Ishikawa (cell line): ENCODE results near the gene EPS8L2.

Experiments
- CEBPB ChIP-seq: IDR thresholded peaks from 2 replicates; pipeline ENCODE4 v1.6.1; 2012
- CREB1 ChIP-seq: IDR thresholded peaks from 2 replicates; pipeline ENCODE4 v1.6.1; 2012; ENCODE audit warnings: low read depth
- EGR1 ChIP-seq: IDR thresholded peaks from 2 replicates; pipeline ENCODE4 v1.6.1; 2012
- EP300 ChIP-seq: IDR thresholded peaks from 2 replicates; pipeline ENCODE4 v1.6.1; 2012; ENCODE audit warnings: borderline replicate concordance
- FOXM1 ChIP-seq: IDR thresholded peaks from 2 replicates; pipeline ENCODE4 v1.6.1; 2012; ENCODE audit warnings: low read depth, borderline replicate concordance
- NFIC ChIP-seq: IDR thresholded peaks from 2 replicates; pipeline ENCODE4 v1.6.1; 2012
- RAD21 ChIP-seq: IDR thresholded peaks from 2 replicates; pipeline ENCODE4 v1.6.1; 2012; ENCODE audit warnings: low read depth
- TAF1 ChIP-seq: IDR thresholded peaks from 2 replicates; pipeline ENCODE4 v1.6.1; 2012; ENCODE audit warnings: low read depth, mild to moderate bottlenecking
- TCF12 ChIP-seq: IDR thresholded peaks from 2 replicates; pipeline ENCODE4 v1.6.1; 2012; ENCODE audit warnings: low read depth
- TEAD4 ChIP-seq: IDR thresholded peaks from 2 replicates; pipeline ENCODE4 v1.6.1; 2012
- YY1 ChIP-seq: IDR thresholded peaks from 2 replicates; pipeline ENCODE4 v1.6.1; 2012; ENCODE audit warnings: low read depth
- ZBTB7A ChIP-seq: IDR thresholded peaks from 2 replicates; pipeline ENCODE4 v1.6.1; 2012; ENCODE audit warnings: low read depth
- TF ChIP-seq, protein P1 (sequence below): IDR thresholded peaks from 2 replicates; pipeline ENCODE4 v1.6.1; 2012; ENCODE audit warnings: low read depth, mild to moderate bottlenecking
- TF ChIP-seq, protein P2 (sequence below): IDR thresholded peaks from 2 replicates; pipeline ENCODE4 v1.6.1; 2012
- TF ChIP-seq, protein P3 (sequence below): IDR thresholded peaks from 2 replicates; pipeline ENCODE4 v1.6.1; 2012

EPS8L2 gene

DNA sequence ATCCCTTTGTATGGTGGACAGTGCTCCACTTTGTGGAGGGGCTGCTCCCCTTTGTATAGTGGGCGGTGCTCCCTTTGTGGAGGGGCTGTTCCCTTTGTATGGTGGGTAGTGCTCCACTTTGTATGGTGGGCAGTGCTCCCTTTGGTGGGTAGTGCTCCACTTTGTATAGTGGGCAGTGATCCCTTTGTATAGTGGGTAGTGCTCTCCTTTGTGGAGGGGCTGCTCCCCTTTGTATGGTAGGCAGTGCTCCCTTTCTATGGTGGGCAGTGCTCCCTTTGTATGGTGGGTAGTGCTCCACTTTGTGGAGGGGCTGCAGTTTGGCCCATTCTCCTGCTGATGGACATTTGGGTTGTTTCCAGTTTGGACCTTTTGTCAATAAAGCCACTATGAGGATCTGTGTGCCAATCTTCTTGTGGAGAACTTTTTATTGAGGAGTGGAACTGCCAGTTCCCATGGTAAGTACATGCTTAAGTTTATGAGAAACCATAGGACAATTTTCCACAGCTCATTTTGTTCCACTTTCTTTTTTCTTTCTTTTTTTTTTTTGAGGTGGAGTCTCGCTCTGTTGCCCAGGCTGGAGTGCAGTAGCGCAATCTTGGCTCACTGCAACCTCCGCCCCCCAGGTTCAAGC lies 36.7 kb downstream of the EPS8L2 start:
- TF ChIP-seq EP300 (no peak), CEBPB (no peak), NFIC (no peak), RAD21 (no peak), TEAD4 (no peak), ZBTB7A (no peak), YY1 (no peak), CREB1 (no peak), FOXM1 (no peak), TCF12 (no peak), EGR1 (no peak), TAF1 (no peak)
- TF ChIP-seq, protein P1, sequence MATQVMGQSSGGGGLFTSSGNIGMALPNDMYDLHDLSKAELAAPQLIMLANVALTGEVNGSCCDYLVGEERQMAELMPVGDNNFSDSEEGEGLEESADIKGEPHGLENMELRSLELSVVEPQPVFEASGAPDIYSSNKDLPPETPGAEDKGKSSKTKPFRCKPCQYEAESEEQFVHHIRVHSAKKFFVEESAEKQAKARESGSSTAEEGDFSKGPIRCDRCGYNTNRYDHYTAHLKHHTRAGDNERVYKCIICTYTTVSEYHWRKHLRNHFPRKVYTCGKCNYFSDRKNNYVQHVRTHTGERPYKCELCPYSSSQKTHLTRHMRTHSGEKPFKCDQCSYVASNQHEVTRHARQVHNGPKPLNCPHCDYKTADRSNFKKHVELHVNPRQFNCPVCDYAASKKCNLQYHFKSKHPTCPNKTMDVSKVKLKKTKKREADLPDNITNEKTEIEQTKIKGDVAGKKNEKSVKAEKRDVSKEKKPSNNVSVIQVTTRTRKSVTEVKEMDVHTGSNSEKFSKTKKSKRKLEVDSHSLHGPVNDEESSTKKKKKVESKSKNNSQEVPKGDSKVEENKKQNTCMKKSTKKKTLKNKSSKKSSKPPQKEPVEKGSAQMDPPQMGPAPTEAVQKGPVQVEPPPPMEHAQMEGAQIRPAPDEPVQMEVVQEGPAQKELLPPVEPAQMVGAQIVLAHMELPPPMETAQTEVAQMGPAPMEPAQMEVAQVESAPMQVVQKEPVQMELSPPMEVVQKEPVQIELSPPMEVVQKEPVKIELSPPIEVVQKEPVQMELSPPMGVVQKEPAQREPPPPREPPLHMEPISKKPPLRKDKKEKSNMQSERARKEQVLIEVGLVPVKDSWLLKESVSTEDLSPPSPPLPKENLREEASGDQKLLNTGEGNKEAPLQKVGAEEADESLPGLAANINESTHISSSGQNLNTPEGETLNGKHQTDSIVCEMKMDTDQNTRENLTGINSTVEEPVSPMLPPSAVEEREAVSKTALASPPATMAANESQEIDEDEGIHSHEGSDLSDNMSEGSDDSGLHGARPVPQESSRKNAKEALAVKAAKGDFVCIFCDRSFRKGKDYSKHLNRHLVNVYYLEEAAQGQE, result no peak
- TF ChIP-seq, protein P2, sequence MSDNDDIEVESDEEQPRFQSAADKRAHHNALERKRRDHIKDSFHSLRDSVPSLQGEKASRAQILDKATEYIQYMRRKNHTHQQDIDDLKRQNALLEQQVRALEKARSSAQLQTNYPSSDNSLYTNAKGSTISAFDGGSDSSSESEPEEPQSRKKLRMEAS, result no peak
- TF ChIP-seq, protein P3, sequence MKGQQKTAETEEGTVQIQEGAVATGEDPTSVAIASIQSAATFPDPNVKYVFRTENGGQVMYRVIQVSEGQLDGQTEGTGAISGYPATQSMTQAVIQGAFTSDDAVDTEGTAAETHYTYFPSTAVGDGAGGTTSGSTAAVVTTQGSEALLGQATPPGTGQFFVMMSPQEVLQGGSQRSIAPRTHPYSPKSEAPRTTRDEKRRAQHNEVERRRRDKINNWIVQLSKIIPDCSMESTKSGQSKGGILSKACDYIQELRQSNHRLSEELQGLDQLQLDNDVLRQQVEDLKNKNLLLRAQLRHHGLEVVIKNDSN, result no peak

DNA sequence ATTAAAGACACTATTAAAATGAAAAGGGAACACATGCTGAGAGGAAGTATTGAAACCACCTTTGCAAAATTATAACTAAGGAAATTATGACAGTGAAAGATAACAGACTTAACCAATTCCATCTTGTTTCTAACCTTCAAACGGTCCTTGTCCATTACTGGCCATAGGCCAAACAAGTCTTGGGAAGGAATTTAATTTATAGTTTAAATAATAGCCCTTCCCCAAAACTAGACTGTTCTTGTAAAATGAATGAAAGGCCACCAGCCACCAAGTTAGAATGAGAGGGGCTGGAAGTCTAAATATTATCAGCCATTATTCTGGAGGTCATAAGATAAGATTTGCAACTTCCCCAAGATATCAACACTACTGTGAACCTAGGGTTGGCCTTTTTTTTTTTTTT lies 39.4 kb downstream of the EPS8L2 start:
- TF ChIP-seq EGR1 (no peak), FOXM1 (no peak), TAF1 (no peak), EP300 (no peak), ZBTB7A (no peak), RAD21 (no peak), NFIC (no peak), TEAD4 (no peak), CREB1 (no peak), CEBPB (no peak)
- TF ChIP-seq, protein P2, result no peak
- TF ChIP-seq, protein P1, result no peak
- TF ChIP-seq, protein P3, result no peak

DNA sequence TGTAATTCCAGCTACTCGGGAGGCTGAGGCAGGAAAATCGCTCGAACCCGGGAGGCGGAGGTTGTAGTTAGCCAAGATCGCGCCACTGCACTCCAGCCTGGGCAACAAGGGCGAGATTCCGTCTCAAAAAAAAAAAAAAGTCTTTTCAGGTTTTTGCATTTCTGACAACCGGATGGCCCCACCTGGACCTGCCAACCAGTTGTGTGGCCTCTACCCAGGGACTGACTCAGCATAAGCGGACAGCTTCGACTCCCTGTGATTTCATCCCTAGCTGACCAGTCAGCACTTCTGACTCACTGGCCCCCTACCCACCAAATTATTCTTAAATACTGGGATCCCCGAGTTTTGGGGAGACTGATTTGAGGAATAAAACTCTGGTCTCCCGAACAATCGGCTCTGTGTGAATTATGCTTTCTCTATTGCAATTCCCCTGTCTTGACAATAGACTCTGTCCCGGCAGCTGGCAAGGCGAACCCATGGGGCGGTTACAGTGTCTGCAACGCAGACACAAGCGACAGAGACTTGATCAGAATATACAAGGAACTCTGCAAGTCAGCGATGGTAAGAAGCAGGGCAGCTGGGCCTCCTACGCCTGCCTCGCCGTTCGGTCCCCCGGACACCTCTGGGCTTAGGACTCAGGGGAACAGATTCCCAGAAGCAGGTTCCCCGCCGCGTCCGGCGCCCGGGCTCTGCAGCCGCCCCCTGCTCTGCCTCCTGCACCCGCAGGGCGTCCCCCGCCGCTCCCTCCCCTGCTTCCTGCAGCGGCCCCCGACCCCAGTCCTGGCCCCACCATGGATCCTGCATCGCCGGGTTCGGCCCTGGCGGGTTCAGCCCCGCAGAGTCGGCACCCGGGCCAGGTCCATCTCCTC lies 40.5 kb downstream of the EPS8L2 start:
- TF ChIP-seq TCF12, result no peak
- TF ChIP-seq EP300, result no peak
- TF ChIP-seq ZBTB7A, result no peak
- no peak for TF ChIP-seq CREB1
- no peak for TF ChIP-seq FOXM1
- no peak for TF ChIP-seq RAD21
- TF ChIP-seq EGR1, result no peak
- no peak for TF ChIP-seq YY1
- TF ChIP-seq, protein P1, result no peak
